ENCODE data around the gene PQBP1. TPM values are rescaled to one million over a fixed set of nuclear protein-coding genes. Genes with fewer than 3 reads are reported as not detected.
"Not testable (repeated sequence)": the region's sequence is repeated elsewhere in the genome, so short reads cannot be mapped to it uniquely, and the experiment has no call there.

The PQBP1 gene
- total and polyA plus RNA-seq, 4 donors: 28.9 to 91.9 (median 78.8) TPM

GRCh38 chrX:48883729-48884128 lies 14.0 kb upstream of the PQBP1 start:
- Histone ChIP-seq H3K4me1 (ENCODE audit: control insufficient read depth, insufficient read depth, low read length) (no peaks in the 10 kb centered on the region), H3K36me3 (ENCODE audit: control insufficient read depth, insufficient read depth, low read length) (no peaks in the 10 kb centered on the region), H3K4me3 (ENCODE audit: low read depth, low read length) (no peak overlapping the region), H3K27ac (ENCODE audit: low read depth, low read length) (no peak overlapping the region), H3K9me3 (ENCODE audit: control insufficient read depth, insufficient read depth, low read length) (no peaks in the 10 kb centered on the region), H3K27me3 (ENCODE audit: control insufficient read depth, insufficient read depth, low read length) (no peaks in the 10 kb centered on the region)
- WGBS (ENCODE audit: insufficient coverage): 69% methylated on average over 8 of the region's 10 CpGs
- no peak for DNase-seq (ENCODE audit: low read depth in 4 of 6, low spot score in 6 of 6)

- not testable (repeated sequence) for H3K9me3 ChIP-seq (ENCODE audit: control insufficient read depth, insufficient read depth, low read length); H3K36me3 ChIP-seq (ENCODE audit: control insufficient read depth, insufficient read depth, low read length); H3K4me1 ChIP-seq (ENCODE audit: control insufficient read depth, insufficient read depth, low read length); H3K4me3 ChIP-seq (ENCODE audit: low read depth, low read length); H3K27me3 ChIP-seq (ENCODE audit: control insufficient read depth, insufficient read depth, low read length); H3K27ac ChIP-seq (ENCODE audit: low read depth, low read length); DNase-seq (ENCODE audit: low read depth in 4 of 6, low spot score in 6 of 6)
- WGBS (ENCODE audit: insufficient coverage): 89% methylated on average over 2 of the region's 5 CpGs
These were observed 11.1 kb upstream of the PQBP1 start for GRCh38 chrX:48886586-48886985.

DNA sequence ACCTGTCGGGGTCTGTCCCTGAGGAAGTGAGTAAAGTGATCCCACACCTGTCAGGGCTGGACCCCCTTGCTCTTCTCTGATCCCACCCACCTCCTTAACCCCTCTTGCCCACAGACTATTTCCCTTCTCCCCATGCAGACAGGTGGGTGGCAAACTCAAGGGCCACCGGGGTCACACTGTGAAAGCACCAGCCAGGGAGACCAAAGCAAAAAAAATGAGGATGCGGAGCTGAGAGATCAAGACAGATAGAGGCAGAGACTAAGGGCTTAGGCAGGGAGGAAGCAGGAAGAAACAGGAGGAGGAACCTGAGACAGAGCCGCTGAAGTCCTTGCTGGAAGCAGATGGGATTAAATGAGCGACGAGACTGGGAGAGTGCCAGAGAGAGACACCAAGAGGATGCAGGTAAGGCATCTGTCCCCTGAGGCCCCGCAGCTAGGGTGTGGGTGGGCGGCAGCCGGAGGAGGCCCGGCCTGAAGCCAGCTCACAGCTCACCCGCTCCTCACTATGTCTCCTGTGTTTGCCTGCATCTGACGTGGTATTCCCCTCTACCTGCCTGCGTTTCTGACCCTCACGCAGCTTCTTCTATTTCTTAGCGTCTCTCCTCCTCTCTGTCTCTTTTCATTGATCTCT lies 7.3 kb upstream of the PQBP1 start:
- peak in 2 of 6 donors; percentile 31 to 34 for DNase-seq (ENCODE audit: low read depth in 4 of 6, low spot score in 6 of 6)
- WGBS (ENCODE audit: insufficient coverage): 49% methylated on average over 13 of the region's 15 CpGs
- H3K27ac ChIP-seq (ENCODE audit: low read depth, low read length): no peak overlapping the region

DNA sequence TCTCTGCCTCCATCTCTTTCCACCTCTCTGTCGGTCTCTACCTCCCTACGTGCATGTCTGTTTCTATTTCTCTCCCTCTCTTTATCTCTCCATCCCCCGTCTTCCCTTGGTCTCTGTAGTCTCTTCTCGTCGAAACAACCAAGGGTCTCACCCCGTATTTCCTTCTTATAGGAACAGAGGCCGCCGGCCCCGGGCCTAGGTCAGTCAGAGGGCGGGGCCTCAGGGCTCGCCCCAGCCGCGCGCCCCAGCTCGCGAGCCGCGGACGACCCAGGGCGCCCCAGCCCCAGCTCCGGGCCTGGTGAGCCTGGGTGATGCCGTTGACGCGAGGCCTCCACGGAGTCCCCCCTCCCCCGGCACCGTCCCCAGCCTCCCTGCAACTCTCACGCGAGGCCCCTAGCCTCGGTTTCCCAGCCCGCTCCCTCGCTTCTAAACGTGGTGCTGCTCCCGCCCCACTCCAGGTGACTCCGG lies 6.8 kb upstream of the PQBP1 start:
- no peaks in the 10 kb centered on the region for H3K9me3 ChIP-seq (ENCODE audit: control insufficient read depth, insufficient read depth, low read length)
- H3K4me1 ChIP-seq (ENCODE audit: control insufficient read depth, insufficient read depth, low read length): peaks cover 10% of the 10 kb centered on the region
- H3K4me3 ChIP-seq (ENCODE audit: low read depth, low read length): peak overlapping the region; percentile 24
- H3K36me3 ChIP-seq (ENCODE audit: control insufficient read depth, insufficient read depth, low read length): peaks cover 12% of the 10 kb centered on the region
- no peak for DNase-seq (ENCODE audit: low read depth in 4 of 6, low spot score in 6 of 6)
- no peak overlapping the region for H3K27ac ChIP-seq (ENCODE audit: low read depth, low read length)
- no peaks in the 10 kb centered on the region for H3K27me3 ChIP-seq (ENCODE audit: control insufficient read depth, insufficient read depth, low read length)
- 22% methylated on average over 29 of the region's 35 CpGs for WGBS (ENCODE audit: insufficient coverage)

More for the DNA sequence above, 7.3 kb upstream of the PQBP1 start:
- Histone ChIP-seq H3K27me3 (ENCODE audit: control insufficient read depth, insufficient read depth, low read length) (no peaks in the 10 kb centered on the region), H3K4me3 (ENCODE audit: low read depth, low read length) (peak overlapping the region; percentile 24), H3K36me3 (ENCODE audit: control insufficient read depth, insufficient read depth, low read length) (peaks cover 12% of the 10 kb centered on the region), H3K4me1 (ENCODE audit: control insufficient read depth, insufficient read depth, low read length) (peaks cover 8% of the 10 kb centered on the region), H3K9me3 (ENCODE audit: control insufficient read depth, insufficient read depth, low read length) (no peaks in the 10 kb centered on the region)

DNA sequence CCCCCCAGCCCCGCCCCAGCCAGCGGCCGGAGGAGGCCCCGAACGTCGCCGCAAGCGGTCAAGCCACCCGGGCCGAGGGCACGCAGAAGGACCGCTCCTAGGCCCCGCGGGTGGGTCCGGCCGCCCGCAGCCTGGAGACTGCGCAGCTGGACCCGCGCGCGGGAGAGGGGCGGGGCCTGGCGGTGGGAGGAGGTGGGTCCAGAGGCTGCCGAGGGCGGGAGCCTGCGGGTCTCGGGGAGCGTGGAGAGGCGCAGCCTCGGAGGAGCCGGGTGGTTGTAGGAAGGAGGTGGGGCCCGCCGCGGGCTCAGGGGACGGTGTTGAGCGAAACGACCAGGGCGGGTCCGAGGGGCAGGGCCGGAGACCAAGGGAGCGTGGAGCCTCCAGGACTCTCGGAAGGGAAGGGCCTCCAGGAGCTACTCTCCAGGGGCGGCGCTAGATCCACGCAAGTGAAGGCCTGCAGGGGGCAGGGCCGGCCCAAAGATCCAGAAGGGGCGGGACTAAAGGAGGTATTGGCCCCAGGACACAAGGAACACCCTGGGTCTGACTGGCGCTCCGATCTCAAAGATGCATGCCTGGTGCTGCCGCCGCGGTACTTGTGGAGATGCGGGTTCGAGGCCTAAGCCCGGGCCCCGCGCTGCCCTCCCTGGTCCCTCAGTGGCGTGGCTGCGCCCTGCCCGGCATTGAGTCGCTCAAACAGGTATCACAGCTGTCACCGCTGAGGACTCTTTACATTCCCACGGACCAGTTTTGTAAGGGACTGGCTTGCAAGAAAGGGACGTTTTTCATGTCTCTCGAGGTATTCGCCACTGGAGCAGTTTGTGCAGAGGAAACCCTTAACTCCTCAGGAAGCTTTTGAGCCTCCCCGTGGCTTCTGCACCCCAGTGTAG lies 6.1 kb upstream of the PQBP1 start:
- Histone ChIP-seq H3K4me1 (ENCODE audit: control insufficient read depth, insufficient read depth, low read length) (peaks cover 17% of the 10 kb centered on the region), H3K27ac (ENCODE audit: low read depth, low read length) (peak overlapping the region; percentile 15), H3K4me3 (ENCODE audit: low read depth, low read length) (peak overlapping the region; percentile 42), H3K27me3 (ENCODE audit: control insufficient read depth, insufficient read depth, low read length) (no peaks in the 10 kb centered on the region), H3K9me3 (ENCODE audit: control insufficient read depth, insufficient read depth, low read length) (no peaks in the 10 kb centered on the region), H3K36me3 (ENCODE audit: control insufficient read depth, insufficient read depth, low read length) (peaks cover 12% of the 10 kb centered on the region)
- peak in 4 of 6 donors; percentile 47 to 91 (median 74) for DNase-seq (ENCODE audit: low read depth in 4 of 6, low spot score in 6 of 6)
- 29% methylated on average over 68 of the region's 68 CpGs for WGBS (ENCODE audit: insufficient coverage)

DNA sequence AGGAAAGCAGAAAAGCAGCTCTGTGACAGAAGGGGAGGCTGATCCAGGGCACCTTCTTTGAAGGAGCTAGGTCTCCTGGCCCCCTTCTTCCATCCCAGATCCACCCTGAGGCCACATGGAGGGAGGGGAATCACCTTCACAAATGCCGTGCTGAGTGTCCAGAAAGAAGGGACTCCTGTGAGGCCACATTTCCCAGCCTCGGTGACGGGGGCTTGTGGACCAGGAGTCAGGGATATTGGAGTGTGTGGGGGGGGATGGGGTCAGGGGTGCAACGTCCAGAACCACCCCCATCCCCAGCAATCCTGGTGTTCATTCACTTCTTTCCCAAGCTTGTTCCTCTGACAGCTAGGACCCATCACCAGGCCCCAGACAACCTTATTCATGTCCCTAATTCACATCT lies 4.8 kb upstream of the PQBP1 start:
- DNase-seq (ENCODE audit: low read depth in 4 of 6, low spot score in 6 of 6): no peak
- no peak overlapping the region for H3K4me3 ChIP-seq (ENCODE audit: low read depth, low read length)
- H3K27me3 ChIP-seq (ENCODE audit: control insufficient read depth, insufficient read depth, low read length): no peaks in the 10 kb centered on the region
- WGBS (ENCODE audit: insufficient coverage): 100% methylated on average over 1 of the region's 4 CpGs
- peaks cover 12% of the 10 kb centered on the region for H3K36me3 ChIP-seq (ENCODE audit: control insufficient read depth, insufficient read depth, low read length)
- H3K4me1 ChIP-seq (ENCODE audit: control insufficient read depth, insufficient read depth, low read length): peaks cover 18% of the 10 kb centered on the region
- H3K27ac ChIP-seq (ENCODE audit: low read depth, low read length): no peak overlapping the region
- no peaks in the 10 kb centered on the region for H3K9me3 ChIP-seq (ENCODE audit: control insufficient read depth, insufficient read depth, low read length)

DNA sequence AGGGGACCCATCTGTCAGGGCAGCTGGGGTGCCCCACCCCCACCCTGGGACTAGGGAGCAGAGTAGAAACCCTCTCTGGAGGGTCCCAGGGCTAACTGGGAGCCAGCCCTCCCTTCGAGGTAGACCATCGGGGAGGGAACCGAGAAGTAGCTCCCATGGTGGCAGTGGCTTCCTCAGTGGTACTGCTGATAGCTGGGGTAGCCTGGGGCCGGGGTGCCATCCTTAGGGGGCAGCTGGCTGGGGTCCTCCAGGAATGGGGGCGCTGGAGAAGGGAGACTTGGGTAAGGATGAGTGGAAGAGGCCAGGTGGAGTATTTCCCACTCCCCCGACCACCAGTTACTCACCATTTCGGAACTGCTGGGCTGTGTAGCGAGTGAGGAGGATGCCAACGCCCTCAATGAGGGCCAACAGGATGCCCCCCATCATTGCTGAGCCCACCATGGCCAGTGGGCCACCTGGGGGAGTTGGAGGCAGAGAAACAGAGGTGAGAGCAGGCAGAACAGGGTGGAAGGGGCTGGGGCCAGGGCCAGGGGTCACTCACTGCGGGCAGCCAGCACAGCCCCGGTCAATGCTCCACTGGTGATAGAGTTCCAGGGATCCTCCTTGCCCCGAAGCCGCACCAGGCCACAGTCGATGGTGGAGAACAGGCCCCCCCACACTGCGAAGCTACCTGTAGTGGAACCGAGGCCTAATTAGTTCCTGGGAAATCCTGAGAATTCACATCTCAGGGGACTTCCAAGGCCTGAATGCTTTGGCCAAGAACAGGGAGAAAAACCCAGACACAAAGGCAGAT lies 4.0 kb upstream of the PQBP1 start:
- no peaks in the 10 kb centered on the region for H3K9me3 ChIP-seq (ENCODE audit: control insufficient read depth, insufficient read depth, low read length)
- H3K27me3 ChIP-seq (ENCODE audit: control insufficient read depth, insufficient read depth, low read length): no peaks in the 10 kb centered on the region
- H3K4me1 ChIP-seq (ENCODE audit: control insufficient read depth, insufficient read depth, low read length): peaks cover 20% of the 10 kb centered on the region
- H3K4me3 ChIP-seq (ENCODE audit: low read depth, low read length): no peak overlapping the region
- H3K27ac ChIP-seq (ENCODE audit: low read depth, low read length): no peak overlapping the region
- 81% methylated on average over 15 of the region's 16 CpGs for WGBS (ENCODE audit: insufficient coverage)
- no peak for DNase-seq (ENCODE audit: low read depth in 4 of 6, low spot score in 6 of 6)
- H3K36me3 ChIP-seq (ENCODE audit: control insufficient read depth, insufficient read depth, low read length): peaks cover 12% of the 10 kb centered on the region

- no peak for DNase-seq (ENCODE audit: low read depth in 4 of 6, low spot score in 6 of 6)
- 86% methylated on average over 5 of the region's 6 CpGs for WGBS (ENCODE audit: insufficient coverage)
- H3K36me3 ChIP-seq (ENCODE audit: control insufficient read depth, insufficient read depth, low read length): peaks cover 16% of the 10 kb centered on the region
- no peak overlapping the region for H3K4me3 ChIP-seq (ENCODE audit: low read depth, low read length)
- H3K9me3 ChIP-seq (ENCODE audit: control insufficient read depth, insufficient read depth, low read length): no peaks in the 10 kb centered on the region
- H3K27ac ChIP-seq (ENCODE audit: low read depth, low read length): no peak overlapping the region
- no peaks in the 10 kb centered on the region for H3K27me3 ChIP-seq (ENCODE audit: control insufficient read depth, insufficient read depth, low read length)
- peaks cover 27% of the 10 kb centered on the region for H3K4me1 ChIP-seq (ENCODE audit: control insufficient read depth, insufficient read depth, low read length)
These were observed 2.8 kb upstream of the PQBP1 start for GRCh38 chrX:48894891-48895290.

- Histone ChIP-seq H3K36me3 (ENCODE audit: control insufficient read depth, insufficient read depth, low read length) (peaks cover 23% of the 10 kb centered on the region), H3K4me3 (ENCODE audit: low read depth, low read length) (peak overlapping the region; percentile 83), H3K9me3 (ENCODE audit: control insufficient read depth, insufficient read depth, low read length) (no peaks in the 10 kb centered on the region), H3K27ac (ENCODE audit: low read depth, low read length) (peak overlapping the region; percentile 97), H3K27me3 (ENCODE audit: control insufficient read depth, insufficient read depth, low read length) (no peaks in the 10 kb centered on the region), H3K4me1 (ENCODE audit: control insufficient read depth, insufficient read depth, low read length) (peaks cover 26% of the 10 kb centered on the region)
- peak in 2 of 6 donors; percentile 66 to 84 for DNase-seq (ENCODE audit: low read depth in 4 of 6, low spot score in 6 of 6)
- 66% methylated on average over 5 of the region's 9 CpGs for WGBS (ENCODE audit: insufficient coverage)
These were observed 1.1 kb upstream of the PQBP1 start for GRCh38 chrX:48896611-48897011.

Data from spinal cord (tissue), 10 donors.